KMS-11 (cell line): ENCODE measurements around the gene UMPS.

Experiments used
- H2AFZ ChIP-seq: fragments of 200-600 bp; sonication (generic); 2 replicates; pipeline ENCODE4 v1.6.1; 2016; ENCODE audit warnings: antibody characterized with exemption, mixed run types, low read depth
- H3K27ac ChIP-seq: fragments of 200-600 bp; sonication (generic); 2 replicates; pipeline ENCODE4 v1.6.1; 2016; ENCODE audit warnings: mild to moderate bottlenecking, mixed run types
- H3K27me3 ChIP-seq: fragments of 200-600 bp; sonication (generic); 2 replicates; pipeline ENCODE4 v1.6.1; 2017; ENCODE audit warnings: mild to moderate bottlenecking, low read depth, mixed run types, moderate library complexity; ENCODE audit not compliant: insufficient read depth
- H3K36me3 ChIP-seq: fragments of 200-600 bp; sonication (generic); 2 replicates; pipeline ENCODE4 v1.6.1; 2017; ENCODE audit warnings: mild to moderate bottlenecking, mixed run types; ENCODE audit not compliant: insufficient read depth
- H3K4me1 ChIP-seq: fragments of 200-600 bp; sonication (generic); 2 replicates; pipeline ENCODE4 v1.6.1; 2016; ENCODE audit warnings: mild to moderate bottlenecking, low read depth, mixed run types; ENCODE audit not compliant: poor library complexity, severe bottlenecking
- H3K4me2 ChIP-seq: fragments of 200-600 bp; sonication (generic); 2 replicates; pipeline ENCODE4 v1.7.0; 2016; ENCODE audit warnings: mild to moderate bottlenecking, mixed run types
- H3K4me3 ChIP-seq: fragments of 200-600 bp; sonication (generic); IDR thresholded peaks from 2 replicates; pipeline ENCODE4 v1.6.1; 2017; ENCODE audit warnings: low read depth, low read length, mixed read lengths; ENCODE audit not compliant: insufficient read depth
- H3K79me2 ChIP-seq: fragments of 200-600 bp; sonication (generic); 2 replicates; pipeline ENCODE4 v1.6.1; 2016; ENCODE audit warnings: low read depth, mixed run types; ENCODE audit not compliant: insufficient read depth
- H3K9ac ChIP-seq: fragments of 200-600 bp; sonication (generic); 2 replicates; pipeline ENCODE4 v1.6.1; 2016; ENCODE audit warnings: mild to moderate bottlenecking, mixed run types
- H4K20me1 ChIP-seq: fragments of 200-600 bp; sonication (generic); 2 replicates; pipeline ENCODE4 v1.6.1; 2016; ENCODE audit warnings: mild to moderate bottlenecking, mixed run types; ENCODE audit not compliant: insufficient read depth
- TF ChIP-seq, protein P1 (sequence below): fragments of 200-600 bp; sonication (generic); conservative IDR thresholded peaks from 2 replicates; pipeline ENCODE4 v1.6.1; 2017; ENCODE audit warnings: low read depth, mild to moderate bottlenecking, antibody characterized with exemption, low read length, moderate library complexity, mixed read lengths

UMPS gene

GRCh38 chr3:124730129-124730940 lies at the start of gene UMPS:
Gene UMPS, plus strand, starts transcription at chr3:124730452. Its CDS starts 20 bp downstream, at chr3:124730472.
- peaks cover 38% of the 10 kb centered on the region for H3K4me1 ChIP-seq
- peak within 1 kb of the TSS; percentile 83 for H3K4me3 ChIP-seq
- no peaks in the 10 kb centered on the region for H4K20me1 ChIP-seq
- H3K36me3 ChIP-seq: peaks cover 3% of the 10 kb centered on the region; the same call in 1 of the 2 replicates
- peak within 1 kb of the TSS; percentile 95 for H3K9ac ChIP-seq
- H2AFZ ChIP-seq: peak within 1 kb of the TSS; percentile 77
- H3K27me3 ChIP-seq: no peaks in the 10 kb centered on the region
- peaks cover 45% of the 10 kb centered on the region for H3K79me2 ChIP-seq
- H3K4me2 ChIP-seq: peak within 1 kb of the TSS; percentile 89
- H3K27ac ChIP-seq: peak within 1 kb of the TSS; percentile 75
- TF ChIP-seq, protein P1, sequence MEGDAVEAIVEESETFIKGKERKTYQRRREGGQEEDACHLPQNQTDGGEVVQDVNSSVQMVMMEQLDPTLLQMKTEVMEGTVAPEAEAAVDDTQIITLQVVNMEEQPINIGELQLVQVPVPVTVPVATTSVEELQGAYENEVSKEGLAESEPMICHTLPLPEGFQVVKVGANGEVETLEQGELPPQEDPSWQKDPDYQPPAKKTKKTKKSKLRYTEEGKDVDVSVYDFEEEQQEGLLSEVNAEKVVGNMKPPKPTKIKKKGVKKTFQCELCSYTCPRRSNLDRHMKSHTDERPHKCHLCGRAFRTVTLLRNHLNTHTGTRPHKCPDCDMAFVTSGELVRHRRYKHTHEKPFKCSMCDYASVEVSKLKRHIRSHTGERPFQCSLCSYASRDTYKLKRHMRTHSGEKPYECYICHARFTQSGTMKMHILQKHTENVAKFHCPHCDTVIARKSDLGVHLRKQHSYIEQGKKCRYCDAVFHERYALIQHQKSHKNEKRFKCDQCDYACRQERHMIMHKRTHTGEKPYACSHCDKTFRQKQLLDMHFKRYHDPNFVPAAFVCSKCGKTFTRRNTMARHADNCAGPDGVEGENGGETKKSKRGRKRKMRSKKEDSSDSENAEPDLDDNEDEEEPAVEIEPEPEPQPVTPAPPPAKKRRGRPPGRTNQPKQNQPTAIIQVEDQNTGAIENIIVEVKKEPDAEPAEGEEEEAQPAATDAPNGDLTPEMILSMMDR: no peak

- no peak overlapping the region for H3K4me2 ChIP-seq
- no peaks in the 10 kb centered on the region for H3K27me3 ChIP-seq
- H3K27ac ChIP-seq: no peak overlapping the region
- no peak overlapping the region for H2AFZ ChIP-seq
- H3K79me2 ChIP-seq: no peaks in the 10 kb centered on the region
- no peak overlapping the region for H3K9ac ChIP-seq
- no peak overlapping the region for H3K4me3 ChIP-seq
- no peaks in the 10 kb centered on the region for H3K4me1 ChIP-seq
- H3K36me3 ChIP-seq: no peaks in the 10 kb centered on the region
- no peaks in the 10 kb centered on the region for H4K20me1 ChIP-seq
- TF ChIP-seq, protein P1: no peak
These were observed 49.7 kb upstream of the UMPS start for GRCh38 chr3:124680521-124680920.

- Histone ChIP-seq H3K27me3 (no peaks in the 10 kb centered on the region), H4K20me1 (no peaks in the 10 kb centered on the region), H3K4me3 (no peak overlapping the region), H3K36me3 (no peaks in the 10 kb centered on the region), H3K79me2 (no peaks in the 10 kb centered on the region), H2AFZ (no peak overlapping the region), H3K27ac (no peak overlapping the region), H3K9ac (no peak overlapping the region), H3K4me1 (no peaks in the 10 kb centered on the region), H3K4me2 (no peak overlapping the region)
- TF ChIP-seq, protein P1: no peak
These were observed 48.0 kb upstream of the UMPS start for GRCh38 chr3:124682263-124682662.

DNA sequence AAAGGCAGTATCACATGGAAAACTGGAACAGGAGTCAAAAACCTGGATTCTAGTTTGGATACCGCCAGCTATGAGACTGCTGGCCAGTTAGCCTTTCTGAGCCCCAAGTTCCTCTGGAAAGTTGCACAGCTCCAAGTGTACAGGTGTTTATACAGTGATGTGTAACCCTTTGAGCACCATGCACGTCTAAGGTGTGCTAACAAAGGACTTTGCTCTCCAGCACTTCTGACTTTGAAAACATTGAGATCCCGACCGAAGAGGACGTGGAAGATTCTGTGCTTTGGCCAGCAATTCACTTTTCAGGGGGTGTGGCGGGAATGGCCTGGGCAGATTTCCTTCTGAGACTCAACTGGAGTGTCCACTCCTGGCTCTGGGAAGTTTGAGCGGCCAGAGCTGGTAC lies 45.8 kb upstream of the UMPS start:
- H3K27ac ChIP-seq: no peak overlapping the region
- H3K79me2 ChIP-seq: no peaks in the 10 kb centered on the region
- no peaks in the 10 kb centered on the region for H3K27me3 ChIP-seq
- H2AFZ ChIP-seq: no peak overlapping the region
- no peak overlapping the region for H3K4me3 ChIP-seq
- no peaks in the 10 kb centered on the region for H4K20me1 ChIP-seq
- H3K4me2 ChIP-seq: no peak overlapping the region
- H3K4me1 ChIP-seq: no peaks in the 10 kb centered on the region
- no peaks in the 10 kb centered on the region for H3K36me3 ChIP-seq
- H3K9ac ChIP-seq: no peak overlapping the region
- TF ChIP-seq, protein P1: no peak
